Fibroblast of skin of left quadriceps (primary cell): Measurements from ENCODE around the gene TMEM238.
"Not testable (repeated sequence)": the region's sequence is repeated elsewhere in the genome, so short reads cannot be mapped to it uniquely, and the experiment has no call there.

Experiments
- DNase-seq, 2 experiments: peaks; one replicate each; pipeline ENCODE4 v3.0.0-alpha.2; 2013; ENCODE audit warnings: low read depth in 2 of 2

TMEM238 gene, protein sequence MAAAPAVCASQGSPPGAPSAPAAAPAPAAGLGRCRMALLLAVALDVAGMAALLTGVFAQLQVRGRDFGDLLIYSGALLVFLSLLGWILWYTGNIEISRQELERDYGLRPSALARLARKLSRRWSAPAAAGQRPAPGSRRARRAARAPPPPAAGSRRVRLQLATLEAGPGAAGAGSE

DNA sequence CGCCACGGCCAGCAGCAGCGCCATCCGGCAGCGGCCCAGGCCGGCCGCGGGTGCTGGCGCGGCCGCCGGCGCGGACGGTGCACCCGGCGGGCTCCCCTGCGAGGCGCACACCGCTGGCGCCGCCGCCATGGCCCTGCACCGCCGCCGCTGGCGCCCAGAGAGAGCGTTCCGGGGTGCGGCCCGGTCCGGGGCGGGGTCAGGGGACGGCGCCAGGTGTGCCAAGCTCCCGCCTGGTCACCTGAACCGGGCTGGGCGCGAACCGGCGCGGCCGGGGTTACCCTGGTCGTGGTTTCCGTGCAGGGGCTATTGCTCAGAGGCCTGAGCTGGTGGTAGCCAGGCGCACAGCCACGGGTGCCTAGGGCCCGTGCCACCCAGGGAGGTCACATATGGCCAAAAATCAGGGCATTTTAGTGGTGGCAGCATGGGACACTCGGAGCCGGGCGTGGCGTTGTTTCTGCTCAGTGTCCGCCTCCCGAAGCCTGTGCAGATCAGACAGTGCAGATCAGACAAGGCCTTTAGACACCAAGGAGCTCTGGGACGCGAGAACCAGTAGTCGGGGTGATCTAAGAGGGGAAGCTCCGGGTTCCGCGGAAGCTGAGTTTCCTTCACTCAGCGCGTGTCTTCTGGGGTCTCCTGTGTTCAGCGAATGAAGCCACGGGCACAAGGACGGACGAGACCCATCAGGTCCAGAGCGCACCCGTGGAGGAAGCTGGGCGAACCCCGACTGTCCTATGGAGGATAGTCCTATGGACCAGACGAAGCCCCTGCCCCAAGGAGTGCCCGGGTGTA lies at the start of gene TMEM238:
TSS of gene TMEM238 (minus strand) at position 162 of the 789 bp plus-strand sequence. CDS start at position 129, 33 bp downstream.
- no peak for DNase-seq

DNA sequence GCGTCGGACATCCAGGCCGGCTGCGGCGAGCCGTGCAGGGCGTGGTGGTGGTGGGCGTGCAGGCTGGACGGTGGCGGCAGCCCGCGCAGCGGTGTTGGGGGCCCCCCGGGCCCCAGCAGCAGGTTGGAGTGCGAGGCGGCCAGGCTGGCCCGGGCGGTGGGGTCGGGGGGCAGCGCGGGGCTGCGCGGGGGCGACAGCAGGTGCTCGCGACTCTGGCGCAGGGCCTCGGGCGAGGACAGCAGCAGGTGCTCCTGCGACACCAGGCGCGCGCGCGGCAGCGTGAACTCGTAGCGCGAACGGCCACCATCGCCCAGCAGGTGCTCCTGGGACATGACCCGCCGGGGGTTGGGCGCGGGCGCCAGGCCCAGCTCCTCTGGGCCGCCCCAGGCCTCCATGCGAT lies 49.2 kb upstream of the TMEM238 start:
- no peak for DNase-seq

DNA sequence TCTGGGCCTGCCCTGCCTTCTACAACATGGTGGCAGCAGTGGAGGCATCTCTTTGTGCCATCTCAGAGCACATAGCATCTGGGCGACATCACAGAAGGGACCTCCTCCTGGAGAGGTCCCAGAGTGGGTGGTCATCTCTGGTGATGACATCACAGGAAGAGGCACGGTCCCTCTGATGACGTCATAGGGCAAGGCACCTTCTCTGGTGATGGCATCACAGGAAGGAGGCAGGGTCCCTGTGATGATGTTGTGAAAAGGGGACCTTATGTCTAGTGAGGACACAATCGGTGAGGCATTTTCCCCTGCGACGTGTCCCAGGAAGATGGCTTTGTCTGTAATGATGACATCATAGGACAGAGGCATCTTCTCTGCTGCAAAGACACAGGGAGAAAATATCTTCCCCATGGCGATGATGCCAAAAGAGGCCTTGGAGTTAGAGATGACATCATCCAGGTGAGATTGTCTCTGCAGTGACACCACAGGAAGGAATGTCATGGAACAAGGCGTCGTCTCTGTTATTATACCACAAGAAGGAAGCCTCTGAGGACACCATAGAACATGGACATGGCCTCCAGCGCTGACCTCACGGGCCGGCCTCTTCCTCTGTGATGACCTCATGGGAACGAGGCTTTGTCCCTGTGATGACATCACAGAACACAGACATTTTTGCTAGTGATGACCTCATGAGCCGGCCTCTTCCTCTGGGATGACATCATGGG lies 48.3 kb upstream of the TMEM238 start:
- no peak for DNase-seq

DNA sequence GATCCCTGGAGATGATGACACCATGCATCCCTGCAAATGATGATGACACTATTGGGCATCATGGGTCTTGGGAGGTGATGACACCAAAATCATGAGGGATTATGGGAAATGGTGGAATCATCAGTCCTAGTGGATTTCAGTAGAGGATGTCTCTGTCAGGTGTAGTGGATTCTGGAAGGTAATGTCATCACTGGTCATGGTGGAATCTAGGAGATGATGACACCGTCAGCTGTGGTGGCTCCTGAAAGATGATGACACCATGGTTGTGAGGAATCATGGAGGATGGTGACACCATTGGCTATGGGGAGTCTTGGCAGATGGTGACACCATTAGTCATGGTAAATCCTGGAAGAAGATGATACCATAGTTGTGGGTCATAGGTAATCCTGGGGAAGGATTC lies 47.1 kb upstream of the TMEM238 start:
- DNase-seq, result no peak

GRCh38 chr19:55426042-55426441 lies 42.0 kb upstream of the TMEM238 start:
- DNase-seq, result no peak

- no peak for DNase-seq
These were observed 40.4 kb upstream of the TMEM238 start for GRCh38 chr19:55424518-55424917.

GRCh38 chr19:55423225-55424005 lies 39.3 kb upstream of the TMEM238 start:
- DNase-seq, result no peak

DNA sequence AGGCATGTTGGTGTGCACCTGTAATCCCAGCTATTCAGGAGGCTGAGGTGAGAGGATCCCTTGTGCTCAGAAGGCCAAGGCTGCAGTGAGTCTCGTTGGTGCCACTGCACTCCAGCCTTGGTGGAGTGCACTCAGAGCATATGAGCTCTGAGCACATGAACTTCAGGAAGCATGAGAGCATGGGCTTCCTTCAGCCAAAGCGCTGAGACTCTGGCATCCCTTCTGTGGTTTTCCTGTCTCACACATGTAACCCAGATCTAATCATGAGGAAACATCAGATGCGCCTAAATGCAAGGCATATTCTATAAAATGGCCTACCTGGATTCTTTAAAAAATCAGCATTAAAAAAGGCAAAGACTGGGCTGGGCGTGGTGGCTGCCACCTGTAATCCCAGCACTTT lies 37.2 kb upstream of the TMEM238 start:
- not testable (repeated sequence) for DNase-seq

GRCh38 chr19:55419624-55420236 lies 35.6 kb upstream of the TMEM238 start:
- DNase-seq, result no peak

DNA sequence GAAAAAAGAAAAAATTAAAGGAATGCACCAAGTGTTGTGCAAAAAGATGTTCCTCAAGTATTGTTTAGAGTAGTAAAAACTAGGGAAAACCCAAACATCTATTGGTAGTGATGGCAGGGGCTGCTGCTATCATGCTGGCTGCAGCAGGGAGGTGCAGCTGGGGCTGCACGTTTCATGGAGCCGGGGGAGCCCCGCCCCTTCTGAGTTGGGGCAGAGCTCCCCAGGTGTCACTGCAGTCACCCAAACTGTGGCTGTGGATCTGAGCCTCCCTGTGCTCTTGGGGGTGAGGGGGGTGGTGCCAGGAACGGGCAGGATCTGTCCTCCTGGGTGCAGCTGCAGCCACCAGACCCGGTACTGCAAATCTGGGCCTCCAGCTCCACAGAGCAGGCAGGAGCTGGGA lies 35.0 kb upstream of the TMEM238 start:
- no peak for DNase-seq

DNA sequence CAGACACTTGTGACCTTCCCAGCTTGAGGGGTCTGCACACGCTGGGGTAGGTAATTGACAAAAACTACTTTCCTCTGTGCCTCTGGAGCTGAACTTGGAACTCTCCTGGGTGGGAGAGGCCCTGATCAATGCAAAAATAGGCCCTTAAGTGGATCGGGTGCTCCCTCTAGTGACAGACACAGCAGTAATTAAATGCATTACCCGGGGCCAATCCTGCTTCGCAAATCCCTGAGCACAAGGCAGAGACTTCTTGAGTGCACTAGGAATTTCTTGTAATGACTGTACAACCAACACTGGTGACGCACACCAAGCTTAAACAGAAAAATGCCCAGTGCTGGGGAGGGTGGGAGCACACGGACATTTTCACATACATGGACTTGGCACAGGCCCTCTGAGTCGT lies 34.1 kb upstream of the TMEM238 start:
- peak; percentile 57 to 62 for DNase-seq

GRCh38 chr19:55410168-55410567 lies 26.1 kb upstream of the TMEM238 start:
- DNase-seq, result no peak

DNA sequence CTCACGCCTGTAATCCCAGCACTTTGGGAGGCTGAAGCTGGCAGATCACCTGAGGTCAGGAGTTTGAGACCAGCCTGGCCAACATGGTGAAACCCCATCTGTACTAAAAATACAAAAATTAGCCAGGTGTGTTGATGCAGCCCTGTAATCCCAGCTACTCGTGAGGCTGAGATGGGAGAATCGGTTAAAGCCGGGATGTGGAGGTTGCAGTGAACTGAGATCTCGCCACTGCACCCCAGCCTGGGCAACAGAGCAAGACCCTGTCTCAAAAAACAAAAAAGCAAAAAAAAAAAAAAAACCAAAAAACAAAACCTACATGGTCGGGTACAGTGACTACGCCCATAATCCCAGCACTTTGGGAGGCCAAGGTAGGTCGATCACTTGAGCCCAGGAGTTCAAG lies 25.1 kb upstream of the TMEM238 start:
- not testable (repeated sequence) for DNase-seq

GRCh38 chr19:55408533-55408872 lies 24.4 kb upstream of the TMEM238 start:
- DNase-seq, result no peak

- DNase-seq, result peak; percentile 99
These were observed 23.9 kb upstream of the TMEM238 start for GRCh38 chr19:55407800-55408532.

DNA sequence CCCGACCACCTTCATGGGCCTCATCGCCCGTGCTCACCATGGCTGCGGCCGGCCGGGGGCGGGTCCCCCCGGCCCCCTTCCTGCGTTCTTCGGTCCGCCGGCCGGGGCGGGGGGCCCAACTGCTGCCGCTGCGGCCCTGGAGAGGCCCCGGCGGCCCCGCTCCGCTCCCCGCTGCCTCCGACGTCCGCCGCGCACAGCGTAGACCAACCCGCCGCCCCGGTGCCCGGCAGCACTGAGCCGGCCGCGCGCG lies 23.4 kb upstream of the TMEM238 start, which contains the start of gene UBE2S:
TSS of gene UBE2S (minus strand) at position 239 of the 250 bp plus-strand sequence. CDS start at position 40, 199 bp downstream.
- not testable (repeated sequence) for DNase-seq

DNA sequence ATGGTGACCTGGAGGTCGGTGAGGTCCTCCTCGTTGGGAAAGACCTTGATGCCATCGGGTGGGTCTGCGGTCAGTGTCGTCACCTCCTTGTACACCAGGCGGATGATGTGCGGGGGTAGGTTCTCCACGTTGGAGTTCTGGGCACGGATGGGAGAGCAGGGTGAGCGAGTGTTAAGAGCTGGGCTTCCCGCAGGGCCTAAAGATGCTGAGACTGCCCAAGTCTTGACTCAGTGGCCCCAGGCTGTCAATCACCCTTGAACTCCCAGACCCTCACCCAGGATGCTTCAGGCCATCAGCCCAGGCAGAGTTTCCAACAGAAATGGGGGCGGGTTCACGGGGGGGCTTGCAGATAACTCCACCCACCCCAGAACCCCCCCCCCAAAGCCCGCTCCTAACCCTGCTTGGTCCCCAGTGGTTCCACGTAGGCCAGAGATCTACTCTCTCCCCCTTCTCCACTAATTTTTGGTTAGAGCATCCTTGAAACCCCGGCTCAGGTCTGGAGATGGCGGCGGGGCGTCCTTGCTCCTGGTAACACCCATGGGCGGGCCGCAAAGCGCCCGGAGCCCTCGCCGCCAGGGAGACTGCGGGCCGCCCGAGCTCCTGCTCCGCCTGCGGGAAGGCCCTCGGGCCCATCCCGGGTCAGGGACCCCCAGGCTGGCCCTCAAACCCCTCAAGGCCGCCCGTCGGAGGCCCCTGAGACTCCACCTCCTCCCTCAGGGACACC lies 22.9 kb upstream of the TMEM238 start:
- no peak for DNase-seq

DNA sequence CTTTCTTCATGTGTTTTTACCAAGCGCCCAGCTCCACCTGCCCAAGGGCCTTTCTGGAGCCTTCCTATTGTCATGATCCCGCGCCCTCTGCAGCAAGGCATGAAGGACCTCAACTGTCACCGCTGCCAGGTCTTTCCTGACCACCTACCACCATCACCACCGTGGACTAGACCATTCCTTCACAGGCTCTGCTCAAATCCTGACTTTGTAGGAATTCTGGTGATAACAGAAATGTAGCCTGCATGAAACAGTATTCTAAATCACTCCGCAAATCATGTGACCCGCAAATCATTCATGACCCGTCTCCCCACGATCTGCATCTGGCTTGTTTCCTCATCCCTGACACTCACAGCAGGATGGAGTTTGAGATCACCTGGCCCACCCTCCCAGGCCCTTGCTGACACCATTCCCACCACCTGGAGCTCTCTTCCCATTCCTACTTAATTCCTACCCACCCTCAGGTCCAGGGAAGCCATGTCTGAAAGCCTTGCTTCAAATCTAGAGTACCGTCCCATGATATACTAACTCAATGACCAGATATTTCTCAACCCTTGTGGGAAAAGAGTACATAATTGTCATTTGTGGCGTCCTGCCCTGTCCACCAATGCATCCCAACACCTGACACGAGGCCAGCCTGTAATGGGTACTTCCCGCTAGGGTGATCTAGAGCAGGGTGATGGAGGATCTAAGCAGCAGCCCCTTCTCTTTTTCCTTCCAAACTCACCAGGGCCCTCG lies 22.2 kb upstream of the TMEM238 start:
- DNase-seq, result no peak

GRCh38 chr19:55405638-55406037 lies 21.5 kb upstream of the TMEM238 start:
- no peak for DNase-seq

GRCh38 chr19:55402509-55402908 lies 18.4 kb upstream of the TMEM238 start:
- DNase-seq, result no peak
